DND-41 (cell line): ENCODE data around the gene RYR2.

Experiments used
- ATAC-seq: fragments of 200-7000 bp; cut with Tn5 transposase; 3 replicates; pipeline ENCODE4 v1.9.1; 2021; ENCODE audit warnings: low read depth; ENCODE audit not compliant: insufficient read depth
- DNase-seq: peaks from one replicate; pipeline ENCODE4 v3.0.0-alpha.2; 2020
- H2AFZ ChIP-seq: 2 replicates; pipeline ENCODE4 v1.6.0; 2012; ENCODE audit warnings: low read depth, low read length
- H3K27ac ChIP-seq: 2 replicates; pipeline ENCODE4 v1.5.1; 2012; ENCODE audit warnings: low read length, inconsistent platforms
- H3K27me3 ChIP-seq: fragments of 200-600 bp; sonication (generic); 2 replicates; pipeline ENCODE4 v1.6.0; 2012; ENCODE audit warnings: low read length, mild to moderate bottlenecking, inconsistent platforms; ENCODE audit not compliant: insufficient read depth, poor library complexity
- H3K36me3 ChIP-seq: 2 replicates; pipeline ENCODE4 v1.5.1; 2012; ENCODE audit warnings: low read length, inconsistent platforms; ENCODE audit not compliant: insufficient read depth
- H3K4me1 ChIP-seq: 2 replicates; pipeline ENCODE4 v1.5.1; 2012; ENCODE audit warnings: mild to moderate bottlenecking, low read length; ENCODE audit not compliant: insufficient read depth
- H3K4me2 ChIP-seq: 2 replicates; pipeline ENCODE4 v1.6.0; 2012; ENCODE audit warnings: mild to moderate bottlenecking, moderate library complexity, low read length, inconsistent platforms; ENCODE audit not compliant: insufficient read depth
- H3K4me3 ChIP-seq, 2 experiments: fragments of 200-600 bp in 1 of 2; shearing (Covaris generic) in 1 of 2; 2 replicates each; pipeline ENCODE4 v1.5.1; 2012 to 2016; ENCODE audit warnings: inconsistent platforms in 2 of 2, low read length in 2 of 2, mild to moderate bottlenecking in 2 of 2, low read depth in 1 of 2, moderate library complexity in 1 of 2
- H3K79me2 ChIP-seq: 2 replicates; pipeline ENCODE4 v1.6.0; 2012; ENCODE audit warnings: low read length, inconsistent platforms; ENCODE audit not compliant: insufficient read depth
- H3K9ac ChIP-seq: 2 replicates; pipeline ENCODE4 v1.6.0; 2012; ENCODE audit warnings: low read depth, mild to moderate bottlenecking, inconsistent platforms, low read length, moderate library complexity
- H3K9me3 ChIP-seq: 2 replicates; pipeline ENCODE4 v1.5.1; 2012; ENCODE audit warnings: low read length, moderate library complexity, mild to moderate bottlenecking, inconsistent platforms; ENCODE audit not compliant: insufficient read depth, severe bottlenecking
- H4K20me1 ChIP-seq: 2 replicates; pipeline ENCODE4 v1.6.0; 2012; ENCODE audit warnings: low read length; ENCODE audit not compliant: insufficient read depth
- EZH2 ChIP-seq: IDR thresholded peaks from 3 replicates; pipeline ENCODE4 v1.6.1; 2012; ENCODE audit warnings: borderline replicate concordance, low read depth, mild to moderate bottlenecking, moderate library complexity, low read length, inconsistent platforms; ENCODE audit not compliant: severe bottlenecking
- TF ChIP-seq, protein P1 (sequence below): IDR thresholded peaks from 2 replicates; pipeline ENCODE4 v1.5.1; 2012; ENCODE audit warnings: borderline replicate concordance, low read length, moderate library complexity, mild to moderate bottlenecking; ENCODE audit not compliant: poor library complexity, severe bottlenecking; ENCODE audit errors: extremely low read depth

RYR2 gene

DNA sequence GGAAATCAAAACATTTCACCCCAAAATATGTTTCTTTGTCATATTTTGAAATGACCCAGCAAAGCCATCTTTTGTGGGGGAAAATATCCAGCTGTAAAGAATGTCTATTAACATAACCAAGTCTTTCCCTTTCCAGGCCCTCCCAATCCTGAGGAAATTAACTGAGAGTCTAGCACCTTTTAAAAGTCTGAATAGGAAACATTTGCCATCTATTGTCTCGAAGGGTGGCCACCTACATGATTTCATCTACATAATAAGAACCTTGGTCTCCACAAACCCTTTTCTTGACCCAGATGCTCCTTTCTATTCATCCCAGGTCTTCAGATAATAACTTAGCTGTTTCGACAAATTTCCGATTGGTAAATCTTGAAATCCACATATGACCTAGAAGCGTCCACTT, 32.4 kb upstream of the RYR2 start:
- no peak overlapping the region for H3K4me3 ChIP-seq
- no peaks in the 10 kb centered on the region for H3K79me2 ChIP-seq
- DNase-seq, result no peak
- no peak overlapping the region for H3K27ac ChIP-seq
- no peaks in the 10 kb centered on the region for H3K36me3 ChIP-seq
- no peak overlapping the region for H3K4me2 ChIP-seq
- H3K27me3 ChIP-seq, result no peaks in the 10 kb centered on the region
- no peaks in the 10 kb centered on the region for H3K9me3 ChIP-seq
- H3K4me1 ChIP-seq, result no peaks in the 10 kb centered on the region
- H2AFZ ChIP-seq, result no peak overlapping the region
- TF ChIP-seq, protein P1, sequence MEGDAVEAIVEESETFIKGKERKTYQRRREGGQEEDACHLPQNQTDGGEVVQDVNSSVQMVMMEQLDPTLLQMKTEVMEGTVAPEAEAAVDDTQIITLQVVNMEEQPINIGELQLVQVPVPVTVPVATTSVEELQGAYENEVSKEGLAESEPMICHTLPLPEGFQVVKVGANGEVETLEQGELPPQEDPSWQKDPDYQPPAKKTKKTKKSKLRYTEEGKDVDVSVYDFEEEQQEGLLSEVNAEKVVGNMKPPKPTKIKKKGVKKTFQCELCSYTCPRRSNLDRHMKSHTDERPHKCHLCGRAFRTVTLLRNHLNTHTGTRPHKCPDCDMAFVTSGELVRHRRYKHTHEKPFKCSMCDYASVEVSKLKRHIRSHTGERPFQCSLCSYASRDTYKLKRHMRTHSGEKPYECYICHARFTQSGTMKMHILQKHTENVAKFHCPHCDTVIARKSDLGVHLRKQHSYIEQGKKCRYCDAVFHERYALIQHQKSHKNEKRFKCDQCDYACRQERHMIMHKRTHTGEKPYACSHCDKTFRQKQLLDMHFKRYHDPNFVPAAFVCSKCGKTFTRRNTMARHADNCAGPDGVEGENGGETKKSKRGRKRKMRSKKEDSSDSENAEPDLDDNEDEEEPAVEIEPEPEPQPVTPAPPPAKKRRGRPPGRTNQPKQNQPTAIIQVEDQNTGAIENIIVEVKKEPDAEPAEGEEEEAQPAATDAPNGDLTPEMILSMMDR, result no peak
- TF ChIP-seq EZH2, result no peak
- ATAC-seq, result no peak
- H4K20me1 ChIP-seq, result no peaks in the 10 kb centered on the region
- no peak overlapping the region for H3K9ac ChIP-seq

DNA sequence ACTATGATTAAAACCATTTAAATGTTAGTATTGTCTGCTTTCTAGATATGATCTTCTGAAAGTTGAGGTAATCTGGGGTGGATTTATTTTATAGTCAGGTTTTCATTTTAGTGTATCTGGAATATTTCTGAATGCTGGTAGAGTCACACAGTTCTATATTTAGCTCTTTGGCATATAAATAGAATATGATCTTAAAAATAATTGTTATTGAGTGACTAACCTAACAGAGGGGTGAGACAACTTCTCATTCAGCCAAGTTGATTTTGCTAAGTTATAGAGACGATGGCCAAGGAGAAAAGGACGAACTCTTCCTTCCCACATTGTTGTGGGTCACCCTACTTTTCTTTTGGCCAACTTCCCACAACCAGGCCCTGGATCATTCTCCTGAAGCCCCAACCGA, 30.6 kb upstream of the RYR2 start:
- Histone ChIP-seq H3K9me3 (no peaks in the 10 kb centered on the region), H3K27me3 (no peaks in the 10 kb centered on the region), H3K9ac (no peak overlapping the region), H2AFZ (no peak overlapping the region), H4K20me1 (no peaks in the 10 kb centered on the region), H3K36me3 (no peaks in the 10 kb centered on the region), H3K4me3 (no peak overlapping the region), H3K4me2 (no peak overlapping the region), H3K79me2 (no peaks in the 10 kb centered on the region), H3K4me1 (no peaks in the 10 kb centered on the region), H3K27ac (no peak overlapping the region)
- TF ChIP-seq, protein P1, result no peak
- TF ChIP-seq EZH2, result no peak
- ATAC-seq, result no peak
- DNase-seq, result no peak

DNA sequence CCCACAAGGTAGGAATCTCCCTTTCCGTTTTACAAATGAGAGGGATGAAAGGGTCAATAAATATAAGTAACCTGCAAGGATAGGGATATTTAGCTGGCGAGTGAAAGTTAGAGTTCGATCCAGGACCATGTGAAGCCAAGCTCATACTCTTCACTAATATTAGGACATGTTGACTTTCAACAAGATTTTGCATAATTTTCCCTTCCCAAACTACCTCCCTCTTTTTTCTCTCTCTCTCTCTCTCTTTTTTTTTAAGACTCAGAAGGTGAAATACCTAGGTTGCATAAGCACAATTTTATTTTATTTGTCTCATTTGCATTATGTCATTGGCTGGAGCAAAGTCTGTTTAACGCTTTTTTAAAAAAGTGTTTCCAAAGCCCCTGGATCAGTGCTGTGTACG, 29.6 kb upstream of the RYR2 start:
- Histone ChIP-seq H3K4me2 (no peak overlapping the region), H3K9me3 (no peaks in the 10 kb centered on the region), H2AFZ (no peak overlapping the region), H3K9ac (no peak overlapping the region), H3K79me2 (no peaks in the 10 kb centered on the region), H3K27ac (no peak overlapping the region), H3K27me3 (no peaks in the 10 kb centered on the region), H3K36me3 (no peaks in the 10 kb centered on the region), H4K20me1 (no peaks in the 10 kb centered on the region), H3K4me3 (no peak overlapping the region), H3K4me1 (no peaks in the 10 kb centered on the region)
- ATAC-seq, result no peak
- TF ChIP-seq, protein P1, result no peak
- TF ChIP-seq EZH2, result no peak
- no peak for DNase-seq

DNA sequence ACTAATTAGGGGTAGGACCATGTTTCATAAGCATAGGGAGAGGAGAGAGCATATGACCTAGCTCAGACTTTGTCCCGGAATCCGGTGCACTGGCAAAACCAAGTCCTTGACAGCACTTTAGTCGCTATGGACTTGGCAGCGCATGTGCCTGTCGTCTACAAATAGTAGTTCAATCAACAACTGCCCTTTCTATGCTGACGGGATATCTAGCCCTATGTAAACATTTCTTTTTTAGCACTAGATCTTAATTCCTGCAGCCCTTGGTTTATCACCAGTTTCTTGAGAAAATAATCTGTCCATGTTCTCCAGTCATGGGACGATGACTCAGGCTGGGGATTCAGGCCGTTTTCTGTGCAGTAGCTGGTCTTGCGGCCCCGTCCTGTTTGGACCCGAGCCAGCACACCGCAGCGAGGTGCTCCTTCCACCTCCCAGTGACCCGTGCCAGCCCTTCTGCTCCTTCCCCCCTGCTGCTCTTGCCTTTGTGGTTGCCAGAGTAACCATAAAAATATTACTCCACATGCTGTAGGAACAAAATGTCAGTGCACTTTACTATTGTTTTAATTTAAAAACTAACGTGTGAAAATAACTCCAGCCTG, 29.1 kb upstream of the RYR2 start:
- Histone ChIP-seq H3K4me2 (no peak overlapping the region), H3K27ac (no peak overlapping the region), H3K9me3 (no peaks in the 10 kb centered on the region), H3K79me2 (no peaks in the 10 kb centered on the region), H4K20me1 (no peaks in the 10 kb centered on the region), H3K4me3 (no peak overlapping the region), H3K4me1 (no peaks in the 10 kb centered on the region), H3K27me3 (no peaks in the 10 kb centered on the region), H2AFZ (no peak overlapping the region), H3K9ac (no peak overlapping the region), H3K36me3 (no peaks in the 10 kb centered on the region)
- DNase-seq, result no peak
- TF ChIP-seq EZH2, result no peak
- TF ChIP-seq, protein P1, result no peak
- no peak for ATAC-seq
